ENCODE results near the gene SLC25A53. TPM values are rescaled to one million over a fixed set of nuclear protein-coding genes. Genes with fewer than 3 reads are reported as not detected.

SLC25A53 gene
- total and polyA plus RNA-seq, 2 of the 13 experiments (the other 11 are each of a cell fraction or from before 2014, with no cell fraction given) = 3.4 to 4.5 TPM

GRCh38 chrX:104085477-104085876 is 71.3 kb downstream of the SLC25A53 start (continued):
- TF ChIP-seq KIAA2018 (CRISPR knock-in tag; IDR thresholded peaks at IDR 0.05; ENCODE audit: borderline replicate concordance) = no peak

DNA sequence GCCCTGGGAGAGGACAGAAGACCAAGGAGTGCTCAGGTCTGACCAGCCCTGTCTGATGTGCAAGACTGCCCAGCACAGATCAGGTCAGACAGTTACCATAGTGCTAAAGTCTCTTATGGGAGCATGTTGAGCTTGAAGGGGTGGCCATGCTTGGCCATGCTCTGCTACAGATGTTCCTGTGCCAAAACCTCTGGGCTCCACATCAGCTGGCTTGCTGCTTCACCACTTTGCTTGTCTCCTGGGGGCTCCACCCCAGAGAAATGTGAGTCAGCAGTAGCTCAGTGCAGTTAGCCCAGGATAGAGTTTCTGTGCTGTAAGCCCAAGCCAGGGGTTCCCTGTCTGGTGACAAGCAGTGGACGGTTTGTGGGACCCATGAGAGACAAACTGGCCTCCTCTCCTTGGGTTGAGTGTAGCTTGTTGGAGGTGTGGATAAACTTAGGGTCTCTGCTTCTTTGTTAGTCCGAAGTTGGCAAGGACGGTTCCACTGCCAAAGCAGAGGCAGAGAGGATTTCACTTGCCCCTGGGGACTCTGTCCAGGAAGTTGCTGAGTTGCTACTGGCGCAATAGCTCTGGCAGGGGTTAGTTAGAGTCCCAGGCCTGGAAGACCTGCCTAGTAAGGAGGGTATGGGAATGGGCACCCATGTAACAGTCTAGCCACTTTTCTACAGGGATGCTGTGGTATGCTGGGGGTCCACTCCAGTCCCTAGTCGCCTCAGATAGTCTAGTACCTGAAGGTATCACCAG is 72.1 kb downstream of the SLC25A53 start:
- CTCF ChIA-PET (ENCODE audit: low intra/inter-chr PET ratio, low total read pairs) = no interaction called here
- Histone ChIP-seq H3K4me3 (replicated peaks in 1 of 3; ENCODE audit: insufficient read depth in 1 of 3, low read depth in 2 of 3, low read length in 3 of 3) (no peak overlapping the region), H3K9me3 (ENCODE audit: low read length) (no peaks in the 10 kb centered on the region), H3K9ac (ENCODE audit: insufficient read depth, low read depth, low read length) (no peak overlapping the region), H3K36me3 (replicated peaks in 1 of 2; ENCODE audit: control insufficient read depth in 1 of 2, insufficient read depth in 2 of 2, low read length in 2 of 2) (no peaks in the 10 kb centered on the region), H2AFZ (ENCODE audit: low read length) (no peak overlapping the region), H3K79me2 (ENCODE audit: insufficient read depth, low read length) (no peaks in the 10 kb centered on the region), H4K20me1 (ENCODE audit: insufficient read depth, low read length) (no peaks in the 10 kb centered on the region), H3K4me2 (ENCODE audit: low read depth, low read length) (no peak overlapping the region), H3K27me3 (ENCODE audit: control insufficient read depth in 1 of 2, insufficient read depth in 2 of 2, low read length in 2 of 2) (no peaks in the 10 kb centered on the region), H3K27ac (ENCODE audit: extremely low read length, insufficient read depth, low read length) (no peak overlapping the region), H3K4me1 (ENCODE audit: insufficient read depth, low read length) (no peaks in the 10 kb centered on the region)
- in situ Hi-C loops (cut with HindIII; ENCODE audit: extremely low pct_ligation_motif_present, low pct_unique_long_range_greater_than_20kb) = no loop called here
- DNase-seq (ENCODE audit: low spot score) (no peak), ATAC-seq (no peak), FAIRE-seq (no peak)
- no TSS peak for BruUV-seq (replicated peaks)
- no CpG with 5 or more reads among the region's 5 CpGs for WGBS (ENCODE audit: low lambda C conversion rate)
- POLR2A ChIA-PET = no interaction called here
- TF ChIP-seq BRD4 (CRISPR knock-in tag; IDR thresholded peaks at IDR 0.05) (no peak), CREB1 (IDR thresholded peaks at IDR 0.05) (no peak), CREB1 (CRISPR knock-in tag; IDR thresholded peaks at IDR 0.05) (no peak), CEBPZ (IDR thresholded peaks at IDR 0.05; ENCODE audit: low read length) (no peak), NFIC (IDR thresholded peaks at IDR 0.05; ENCODE audit: low read length) (no peak)
- intact Hi-C loops (cut with micrococcal nuclease; ENCODE audit: unreplicated experiment) = no loop called here
